ENCODE results near the gene MC2R. TPM values are rescaled to one million over a fixed set of nuclear protein-coding genes. Genes with fewer than 3 reads are reported as not detected.

The MC2R gene
- total RNA-seq, 1 experiment from 2014 or later: not detected

GRCh38 chr18:13878857-13879256 lies 36.5 kb downstream of the MC2R start:
- no peaks in the 10 kb centered on the region for H3K9me2 ChIP-seq (ENCODE audit: insufficient read depth)
- CTCF ChIA-PET: no interaction called here
- no peak for TF ChIP-seq ZNF274 (IDR thresholded peaks at IDR 0.05; ENCODE audit: low read depth, low read length)
- no peaks in the 10 kb centered on the region for H3K9me3 ChIP-seq (ENCODE audit: control insufficient read depth in 1 of 2, insufficient read depth in 1 of 2, low read depth in 1 of 2, low read length in 2 of 2)
- H3K79me2 ChIP-seq (ENCODE audit: insufficient read depth, low read length): no peaks in the 10 kb centered on the region
- H3K36me3 ChIP-seq (ENCODE audit: control insufficient read depth in 1 of 2, insufficient read depth in 2 of 2, low read length in 2 of 2): no peaks in the 10 kb centered on the region
- H3K27me3 ChIP-seq (ENCODE audit: insufficient read depth, low read length): peaks cover 16% of the 10 kb centered on the region
- DNase-seq (ENCODE audit: low read depth, low spot score): no peak
- RAD21 ChIA-PET (ENCODE audit: low non-redundant PET in 1 of 2, low total read pairs in 2 of 2, uncharacterized antibody in 2 of 2, unreplicated experiment in 2 of 2): no interaction called here
- intact Hi-C loops (cut with micrococcal nuclease): no loop called here
- no peak for ATAC-seq
- no peak overlapping the region for H3K4me2 ChIP-seq (ENCODE audit: low read length)
- no TSS peak for BruUV-seq (replicated peaks)
- H3K27ac ChIP-seq (ENCODE audit: low read depth, low read length): no peak overlapping the region
- H4K20me1 ChIP-seq (ENCODE audit: insufficient read depth): no peaks in the 10 kb centered on the region
- no peak overlapping the region for H2AFZ ChIP-seq (ENCODE audit: low read depth, low read length, poor library complexity, severe bottlenecking)
- POLR2A ChIA-PET: no interaction called here
- H3K9ac ChIP-seq (ENCODE audit: low read length): no peak overlapping the region
- no peaks in the 10 kb centered on the region for H3K4me1 ChIP-seq (ENCODE audit: control insufficient read depth in 1 of 2, insufficient read depth in 2 of 2, low read length in 2 of 2)
- H3K4me3 ChIP-seq (replicated peaks in 1 of 2; ENCODE audit: low read depth in 1 of 2, low read length in 2 of 2): no peak overlapping the region

- ATAC-seq (no peak), DNase-seq (ENCODE audit: low read depth, low spot score) (no peak)
- Histone ChIP-seq H2AFZ (ENCODE audit: low read depth, low read length, poor library complexity, severe bottlenecking) (no peak overlapping the region), H3K9me3 (ENCODE audit: control insufficient read depth in 1 of 2, insufficient read depth in 1 of 2, low read depth in 1 of 2, low read length in 2 of 2) (no peaks in the 10 kb centered on the region), H3K4me1 (ENCODE audit: control insufficient read depth in 1 of 2, insufficient read depth in 2 of 2, low read length in 2 of 2) (no peaks in the 10 kb centered on the region), H3K27me3 (ENCODE audit: insufficient read depth, low read length) (peaks cover 8% of the 10 kb centered on the region), H3K79me2 (ENCODE audit: insufficient read depth, low read length) (no peaks in the 10 kb centered on the region), H3K36me3 (ENCODE audit: control insufficient read depth in 1 of 2, insufficient read depth in 2 of 2, low read length in 2 of 2) (no peaks in the 10 kb centered on the region), H4K20me1 (ENCODE audit: insufficient read depth) (no peaks in the 10 kb centered on the region), H3K4me3 (replicated peaks in 1 of 2; ENCODE audit: low read depth in 1 of 2, low read length in 2 of 2) (no peak overlapping the region), H3K9ac (ENCODE audit: low read length) (no peak overlapping the region), H3K4me2 (ENCODE audit: low read length) (no peak overlapping the region), H3K27ac (ENCODE audit: low read depth, low read length) (no peak overlapping the region), H3K9me2 (ENCODE audit: insufficient read depth) (no peaks in the 10 kb centered on the region)
- CTCF ChIA-PET: no interaction called here
- no TSS peak for BruUV-seq (replicated peaks)
- TF ChIP-seq ZFX (IDR thresholded peaks at IDR 0.05) (no peak), ELF1 (IDR thresholded peaks at IDR 0.05; ENCODE audit: borderline replicate concordance, low read depth) (no peak), EZH2 (IDR thresholded peaks at IDR 0.05) (no peak), POLR2AphosphoS5 (IDR thresholded peaks at IDR 0.05; ENCODE audit: low read depth, low read length) (no peak), FOSL1 (IDR thresholded peaks at IDR 0.05; ENCODE audit: low read depth) (no peak), ZNF274 (IDR thresholded peaks at IDR 0.05; ENCODE audit: low read depth, low read length) (no peak), SRF (IDR thresholded peaks at IDR 0.05; ENCODE audit: low read depth) (no peak), CBX3 (IDR thresholded peaks at IDR 0.05; ENCODE audit: low read depth) (no peak), SIN3A (IDR thresholded peaks at IDR 0.05; ENCODE audit: low read depth) (no peak)
- TF ChIP-seq, protein P1, sequence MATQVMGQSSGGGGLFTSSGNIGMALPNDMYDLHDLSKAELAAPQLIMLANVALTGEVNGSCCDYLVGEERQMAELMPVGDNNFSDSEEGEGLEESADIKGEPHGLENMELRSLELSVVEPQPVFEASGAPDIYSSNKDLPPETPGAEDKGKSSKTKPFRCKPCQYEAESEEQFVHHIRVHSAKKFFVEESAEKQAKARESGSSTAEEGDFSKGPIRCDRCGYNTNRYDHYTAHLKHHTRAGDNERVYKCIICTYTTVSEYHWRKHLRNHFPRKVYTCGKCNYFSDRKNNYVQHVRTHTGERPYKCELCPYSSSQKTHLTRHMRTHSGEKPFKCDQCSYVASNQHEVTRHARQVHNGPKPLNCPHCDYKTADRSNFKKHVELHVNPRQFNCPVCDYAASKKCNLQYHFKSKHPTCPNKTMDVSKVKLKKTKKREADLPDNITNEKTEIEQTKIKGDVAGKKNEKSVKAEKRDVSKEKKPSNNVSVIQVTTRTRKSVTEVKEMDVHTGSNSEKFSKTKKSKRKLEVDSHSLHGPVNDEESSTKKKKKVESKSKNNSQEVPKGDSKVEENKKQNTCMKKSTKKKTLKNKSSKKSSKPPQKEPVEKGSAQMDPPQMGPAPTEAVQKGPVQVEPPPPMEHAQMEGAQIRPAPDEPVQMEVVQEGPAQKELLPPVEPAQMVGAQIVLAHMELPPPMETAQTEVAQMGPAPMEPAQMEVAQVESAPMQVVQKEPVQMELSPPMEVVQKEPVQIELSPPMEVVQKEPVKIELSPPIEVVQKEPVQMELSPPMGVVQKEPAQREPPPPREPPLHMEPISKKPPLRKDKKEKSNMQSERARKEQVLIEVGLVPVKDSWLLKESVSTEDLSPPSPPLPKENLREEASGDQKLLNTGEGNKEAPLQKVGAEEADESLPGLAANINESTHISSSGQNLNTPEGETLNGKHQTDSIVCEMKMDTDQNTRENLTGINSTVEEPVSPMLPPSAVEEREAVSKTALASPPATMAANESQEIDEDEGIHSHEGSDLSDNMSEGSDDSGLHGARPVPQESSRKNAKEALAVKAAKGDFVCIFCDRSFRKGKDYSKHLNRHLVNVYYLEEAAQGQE (IDR thresholded peaks at IDR 0.05; ENCODE audit: low read depth): no peak
- POLR2A ChIA-PET: no interaction called here
- RAD21 ChIA-PET (ENCODE audit: low non-redundant PET in 1 of 2, low total read pairs in 2 of 2, uncharacterized antibody in 2 of 2, unreplicated experiment in 2 of 2): no interaction called here
- intact Hi-C loops (cut with micrococcal nuclease): no loop called here
Observed at GRCh38 chr18:13877157-13877556, 38.2 kb downstream of the MC2R start.
